Glomerular visceral epithelial cell (primary cell): Measurements from ENCODE around the gene DTX3.
A peak's percentile ranks its signal among the peaks of the same experiment; 100 is the strongest.
"Not testable (repeated sequence)": the region's sequence is repeated elsewhere in the genome, so short reads cannot be mapped to it uniquely, and the experiment has no call there.

Experiments used
- DNase-seq: peaks from one replicate; pipeline ENCODE4 v3.0.0-alpha.2; 2016; ENCODE audit errors: extremely low spot score

Gene DTX3

GRCh38 chr12:57583008-57583831 lies 21.4 kb upstream of the DTX3 start:
- peak; percentile 74 for DNase-seq

DNA sequence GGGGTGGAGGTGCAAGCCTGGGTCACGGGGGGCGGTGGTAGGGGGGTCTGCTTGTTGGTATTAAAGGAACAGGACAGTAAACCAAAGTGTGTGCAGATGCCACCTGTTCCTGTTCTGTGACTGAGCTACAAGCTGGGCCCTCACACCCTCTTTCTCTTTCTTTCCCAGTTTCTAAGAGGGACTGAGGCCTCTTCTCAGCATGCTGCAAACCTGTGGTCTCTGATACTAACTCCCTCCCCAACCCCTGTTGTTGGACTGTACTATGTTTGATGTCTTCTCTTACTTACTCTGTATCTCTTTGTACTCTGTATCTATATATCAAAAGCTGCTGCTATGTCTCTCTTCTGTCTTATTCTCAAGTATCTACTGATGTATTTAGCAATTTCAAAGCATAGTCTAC lies 20.6 kb upstream of the DTX3 start:
- no peak for DNase-seq

DNA sequence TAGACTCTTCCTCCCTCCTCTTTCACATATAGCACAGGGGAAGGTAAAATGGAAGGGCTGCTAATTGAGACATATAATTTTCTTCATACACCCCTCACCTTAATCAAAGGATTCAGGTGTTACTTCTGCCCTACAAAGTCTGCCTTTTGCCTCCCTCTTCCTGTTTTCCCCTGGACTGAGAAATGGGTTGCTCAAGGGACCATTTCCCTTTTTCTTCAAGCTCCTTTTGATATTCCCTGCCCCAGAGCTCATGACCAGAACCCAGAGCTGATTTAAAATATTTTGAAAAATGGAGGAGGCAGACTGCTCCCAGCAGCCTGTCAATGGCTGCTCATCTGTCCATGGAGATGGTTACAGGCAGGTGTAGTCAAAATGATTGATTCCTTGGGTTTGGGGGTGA lies 19.9 kb upstream of the DTX3 start:
- no peak for DNase-seq

GRCh38 chr12:57585156-57585555 lies 19.5 kb upstream of the DTX3 start:
- no peak for DNase-seq

- no peak for DNase-seq
Observed at GRCh38 chr12:57586128-57586527, 18.5 kb upstream of the DTX3 start.

- DNase-seq: no peak
Observed at GRCh38 chr12:57586832-57587429, 17.7 kb upstream of the DTX3 start.

DNA sequence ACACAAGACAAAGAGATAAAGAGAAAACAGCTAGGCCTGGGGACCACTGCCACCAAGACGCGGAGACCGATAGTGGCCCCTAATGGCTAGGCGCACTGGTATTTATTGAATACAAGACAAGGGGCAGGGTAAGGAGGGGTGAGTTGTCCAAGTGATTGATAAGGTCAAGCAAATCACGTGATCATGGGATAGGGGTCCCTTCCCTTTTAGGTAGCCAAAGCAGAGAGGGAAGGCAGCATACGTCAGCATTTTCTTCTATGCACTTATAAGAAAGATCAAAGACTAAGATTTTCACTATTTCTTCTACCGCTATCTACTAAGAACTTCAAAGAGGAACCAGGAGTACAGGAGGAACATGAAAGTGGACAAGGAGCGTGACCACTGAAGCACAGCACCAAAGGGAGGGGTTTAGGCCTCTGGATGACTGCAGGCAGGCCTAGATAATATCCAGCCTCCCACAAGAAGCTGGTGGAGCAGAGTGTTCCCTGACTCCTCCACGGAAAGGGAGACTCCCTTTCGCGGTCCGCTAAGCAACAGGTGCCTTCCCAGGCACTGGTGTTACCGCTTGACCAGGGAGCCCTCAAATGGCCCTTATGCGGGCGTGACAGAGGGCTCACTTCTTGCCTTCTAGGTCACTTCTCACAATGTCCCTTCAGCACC lies 15.5 kb upstream of the DTX3 start:
- DNase-seq: not testable (repeated sequence)

DNA sequence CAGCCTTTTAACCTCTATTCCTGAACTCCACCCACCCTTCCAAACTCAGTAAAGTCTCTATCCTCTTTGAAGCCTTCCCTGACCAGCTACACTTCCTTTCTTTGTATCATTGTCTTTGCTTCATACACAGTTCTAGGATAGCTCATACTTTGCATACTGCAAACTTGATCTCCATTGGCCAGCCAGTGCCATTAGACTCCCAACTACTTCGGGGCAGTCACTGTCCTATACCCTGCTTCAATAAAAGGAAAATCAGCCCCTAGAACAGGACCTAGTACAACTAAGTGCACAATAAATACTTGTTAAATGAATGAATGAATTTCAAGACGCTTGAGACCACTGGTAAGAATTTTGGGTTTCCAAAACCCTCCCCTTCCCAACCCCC lies 14.2 kb upstream of the DTX3 start:
- DNase-seq: no peak

DNA sequence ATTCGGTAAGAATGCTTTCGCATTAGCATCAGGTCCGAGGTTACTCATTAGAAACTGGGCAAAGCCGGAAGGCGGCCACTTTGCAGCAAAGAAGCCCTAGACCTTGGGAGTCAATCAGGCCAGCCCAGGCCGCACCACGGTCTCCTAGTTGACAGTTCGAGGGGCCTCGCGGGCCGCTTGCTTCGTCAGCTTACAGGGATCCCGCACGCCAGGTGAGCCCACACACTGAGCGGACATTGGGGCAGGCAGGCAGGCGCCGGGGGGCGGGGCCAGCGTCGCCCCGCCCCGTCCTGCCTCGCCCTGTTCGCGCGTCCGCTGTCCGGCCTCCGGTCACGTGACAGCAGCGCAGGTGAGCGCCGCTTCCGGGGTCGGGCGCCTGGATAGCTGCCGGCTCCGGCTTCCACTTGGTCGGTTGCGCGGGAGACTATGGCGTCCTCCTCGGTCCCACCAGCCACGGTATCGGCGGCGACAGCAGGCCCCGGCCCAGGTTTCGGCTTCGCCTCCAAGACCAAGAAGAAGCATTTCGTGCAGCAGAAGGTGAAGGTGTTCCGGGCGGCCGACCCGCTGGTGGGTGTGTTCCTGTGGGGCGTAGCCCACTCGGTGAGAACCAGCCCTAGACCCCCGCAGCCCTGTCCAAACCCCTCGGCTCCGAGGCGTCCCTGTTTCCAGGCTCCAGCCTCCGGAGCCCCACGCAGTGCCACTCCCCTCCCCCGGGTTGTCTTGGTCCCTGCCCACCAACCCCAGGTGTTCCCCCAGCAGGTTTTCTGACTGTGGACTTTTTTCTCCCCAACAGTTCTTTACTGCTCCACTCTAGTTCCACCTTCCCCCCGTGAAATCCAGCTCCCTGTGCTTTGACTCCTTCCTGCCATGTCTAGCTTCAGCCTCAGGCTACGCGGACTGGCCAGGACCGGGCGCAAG lies 13.5 kb upstream of the DTX3 start, which contains the start of gene PIP4K2C:
Gene PIP4K2C (plus strand): TSS at position 329 of the 918 bp plus-strand sequence. CDS start 98 bp downstream, at position 427.
- DNase-seq: peak; percentile 84

DNA sequence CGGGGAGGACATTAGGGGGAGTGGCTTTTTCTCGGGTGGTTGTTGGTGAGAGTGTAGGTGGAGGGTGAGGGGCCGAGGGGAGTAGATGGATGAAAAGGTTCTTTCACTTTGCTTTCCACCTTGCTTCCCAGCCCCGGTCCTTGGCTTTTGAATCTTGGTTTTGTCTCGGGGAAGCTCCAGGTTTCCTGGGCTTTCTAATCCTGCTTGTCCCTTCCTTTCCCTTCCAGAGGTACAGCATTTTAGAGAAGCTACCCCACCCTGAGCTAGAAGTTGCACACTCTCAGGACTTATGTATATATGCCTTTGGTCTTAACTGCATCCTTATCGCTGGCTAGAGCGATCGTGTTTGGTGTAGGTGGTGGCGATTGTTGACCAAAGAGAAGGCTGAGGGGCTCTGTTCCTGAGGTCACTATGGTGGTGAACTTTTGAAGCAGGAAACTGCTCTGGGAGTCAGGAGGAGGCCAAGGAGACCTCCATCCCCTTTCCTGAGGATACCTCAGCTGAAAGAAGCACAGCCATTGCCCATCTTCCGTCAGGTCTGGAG lies 12.8 kb upstream of the DTX3 start:
- no peak for DNase-seq

GRCh38 chr12:57592551-57593165 lies 12.0 kb upstream of the DTX3 start:
- DNase-seq: no peak

DNA sequence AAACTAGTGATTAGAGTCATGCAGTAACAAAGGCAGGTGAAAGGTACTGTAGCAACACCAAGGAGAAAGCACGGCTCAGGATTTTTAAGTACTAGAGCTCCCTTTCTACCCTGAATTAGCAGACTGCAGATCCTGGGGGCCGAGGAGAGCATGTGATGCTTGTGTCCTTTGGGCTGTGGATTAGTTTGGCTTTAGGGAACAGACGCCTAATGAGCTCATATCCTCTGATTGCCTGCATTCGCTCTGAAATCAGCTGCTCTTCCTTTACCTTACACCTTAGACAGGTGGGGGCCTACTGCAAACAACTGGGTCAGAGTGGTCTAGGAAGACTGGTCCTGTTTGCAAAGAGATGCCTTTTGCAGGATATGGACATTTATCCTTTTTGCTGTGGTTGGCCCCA lies 11.4 kb upstream of the DTX3 start:
- no peak for DNase-seq

GRCh38 chr12:57600395-57600794 lies 4.2 kb upstream of the DTX3 start:
- DNase-seq: no peak

DNA sequence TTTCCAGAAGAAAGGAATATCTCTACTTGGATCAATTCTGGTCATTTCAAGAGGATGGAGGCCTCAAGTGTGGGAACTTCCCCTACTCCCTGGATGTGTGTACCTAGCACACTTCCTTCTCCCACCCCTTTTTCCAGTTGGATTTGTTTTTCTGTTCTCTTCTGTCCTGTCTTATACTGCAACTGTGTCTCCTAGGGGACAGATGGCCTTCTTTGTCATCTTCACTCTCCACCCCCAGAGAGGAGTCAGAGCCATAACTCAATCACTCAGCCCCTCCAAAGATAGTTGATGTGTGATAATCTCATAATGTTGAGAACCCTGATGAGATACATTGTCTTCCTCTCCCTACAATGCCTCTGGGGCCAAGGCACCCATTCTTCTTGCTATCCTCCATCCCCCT lies 2.1 kb upstream of the DTX3 start:
- DNase-seq: no peak

DNA sequence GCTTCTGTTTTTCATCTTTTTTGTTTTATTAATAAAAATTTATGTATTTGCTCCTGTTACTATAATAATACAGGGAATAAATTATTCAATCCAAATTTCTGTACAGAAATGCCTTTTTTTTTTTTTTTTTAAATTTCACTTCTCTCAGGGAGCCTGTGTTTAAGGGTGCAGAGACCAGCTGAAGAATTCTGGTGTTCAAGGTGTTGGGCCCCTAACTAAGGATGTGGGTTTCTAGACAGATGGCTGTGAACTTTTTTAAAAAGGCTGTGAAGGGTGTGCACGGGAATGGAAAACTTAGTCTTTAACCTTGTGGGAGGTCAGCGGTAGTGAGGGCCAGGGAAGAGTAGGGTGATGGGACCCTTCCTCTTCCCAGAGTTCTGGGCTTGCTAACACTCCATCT lies 1.3 kb upstream of the DTX3 start:
- DNase-seq: no peak

- no peak for DNase-seq
Observed at GRCh38 chr12:57603815-57604453, 690 bp upstream of the DTX3 start.

DNA sequence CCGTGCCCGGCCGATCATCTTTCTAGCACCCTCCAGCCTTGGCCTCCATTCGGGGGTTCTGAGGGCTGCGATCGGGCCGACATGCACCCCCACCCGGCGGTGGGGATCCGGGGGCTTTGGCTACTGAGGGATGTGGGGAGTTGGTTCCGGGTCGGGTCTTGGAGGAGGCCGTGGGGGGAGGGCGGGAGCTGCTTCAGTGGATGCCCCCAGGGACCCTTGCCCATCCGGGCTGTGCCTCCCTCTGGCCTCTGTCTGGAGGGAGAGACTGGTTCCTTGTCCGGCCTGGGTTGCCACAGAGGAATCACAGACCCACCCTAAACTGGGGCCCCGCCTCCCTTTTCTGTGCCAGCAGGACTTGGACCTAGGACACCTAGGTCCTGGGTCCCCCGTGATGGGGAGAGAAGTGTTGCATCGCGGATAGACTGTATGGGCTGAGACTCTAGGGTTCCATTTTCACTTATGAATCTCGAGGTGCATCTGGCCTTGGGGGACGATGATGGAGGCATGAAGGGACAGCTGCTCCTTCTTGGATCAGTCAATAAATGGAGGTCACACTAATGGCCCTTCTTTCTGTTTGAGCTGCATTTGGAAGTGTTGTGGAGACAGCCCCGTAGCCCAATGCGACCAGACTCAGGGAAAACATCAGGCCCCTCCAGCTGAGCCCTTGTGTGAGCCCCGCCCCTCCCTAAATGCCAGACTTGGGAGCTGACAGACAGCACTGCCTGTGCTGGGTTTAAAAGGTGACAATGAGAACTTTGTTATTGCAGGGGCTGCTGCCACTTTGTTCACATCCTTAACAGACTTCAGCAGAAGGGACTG lies 577 bp downstream of the DTX3 start:
- no peak for DNase-seq

GRCh38 chr12:57605811-57606311 lies 1.2 kb downstream of the DTX3 start:
- DNase-seq: no peak

DNA sequence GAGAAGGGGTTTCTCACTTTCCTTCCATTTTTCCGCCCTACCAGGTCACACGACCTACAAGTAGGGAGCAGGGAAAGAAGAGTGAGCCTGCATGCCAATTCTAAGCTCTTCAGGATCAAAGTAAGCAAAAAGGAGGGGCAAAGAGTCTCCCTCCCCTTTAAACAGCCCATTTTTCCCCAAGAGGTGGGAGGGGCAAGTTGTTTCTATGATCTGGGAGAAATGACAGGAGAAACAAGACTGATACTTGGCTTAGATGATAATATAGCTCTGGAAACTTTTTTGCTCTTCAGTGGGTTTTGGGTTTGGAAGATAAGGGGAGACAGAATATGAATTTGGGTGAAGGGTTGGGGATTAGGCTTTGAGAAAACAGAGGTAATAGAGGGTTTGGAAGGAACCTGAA lies 1.8 kb downstream of the DTX3 start:
- no peak for DNase-seq

DNA sequence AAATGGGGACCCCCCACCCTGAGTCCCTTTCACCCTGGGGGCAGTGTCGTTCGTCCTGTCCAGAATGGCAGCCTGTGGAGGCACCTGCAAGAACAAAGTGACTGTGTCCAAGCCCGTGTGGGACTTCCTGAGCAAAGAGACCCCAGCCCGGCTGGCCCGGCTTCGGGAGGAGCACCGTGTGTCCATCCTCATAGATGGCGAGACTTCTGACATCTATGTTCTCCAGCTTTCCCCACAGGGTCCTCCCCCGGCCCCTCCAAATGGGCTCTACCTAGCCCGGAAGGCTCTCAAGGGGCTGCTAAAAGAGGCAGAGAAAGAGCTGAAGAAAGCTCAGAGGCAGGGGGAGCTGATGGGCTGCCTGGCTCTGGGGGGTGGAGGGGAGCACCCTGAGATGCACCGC lies 2.2 kb downstream of the DTX3 start:
- no peak for DNase-seq
